HCT116 (cell line): ENCODE results near the gene OTOP3.

ENCODE experiments used
- CTCF ChIP-seq, 3 experiments: fragments of 200-600 bp in 1 of 3; sonication (generic) in 1 of 3; IDR thresholded peaks in 2 of 3; conservative IDR thresholded peaks in 1 of 3; 2 replicates each; pipeline ENCODE4 v1.5.1; 2012 to 2017; ENCODE audit warnings: low read depth in 2 of 3, low read length in 2 of 3, antibody characterized with exemption in 1 of 3, borderline replicate concordance in 1 of 3, control low read depth in 1 of 3, mild to moderate bottlenecking in 1 of 3, mixed read lengths in 1 of 3, mixed run types in 1 of 3, moderate library complexity in 1 of 3; ENCODE audit not compliant: insufficient read depth in 1 of 3
- EZH2phosphoT487 ChIP-seq: fragments of 200-600 bp; IDR thresholded peaks from 2 replicates; pipeline ENCODE4 v1.6.1; 2018; ENCODE audit warnings: antibody characterized with exemption, borderline replicate concordance
- JUND ChIP-seq: IDR thresholded peaks from 2 replicates; pipeline ENCODE4 v1.6.1; 2012
- POLR2A ChIP-seq: IDR thresholded peaks from 2 replicates; pipeline ENCODE4 v1.7.0; 2011; ENCODE audit warnings: borderline replicate concordance; ENCODE audit not compliant: insufficient read depth, insufficient read length; ENCODE audit errors: extremely low read depth
- RAD21 ChIP-seq: IDR thresholded peaks from 2 replicates; pipeline ENCODE4 v1.6.1; 2012; ENCODE audit warnings: low read depth, mild to moderate bottlenecking
- SP1 ChIP-seq: IDR thresholded peaks from 2 replicates; pipeline ENCODE4 v1.6.1; 2012; ENCODE audit warnings: low read depth

GRCh38 chr17:74949455-74950115, 13.9 kb downstream of the OTOP3 start:
- TF ChIP-seq POLR2A (no peak), JUND (no peak), CTCF (IDR thresholded peaks at IDR 0.05 in 2 of 3, conservative IDR thresholded peaks at IDR 0.05 in 1 of 3; ENCODE audit: borderline replicate concordance in 1 of 3, insufficient read depth in 1 of 3, low read depth in 2 of 3, low read length in 2 of 3) (no peak), SP1 (no peak), RAD21 (no peak), EZH2phosphoT487 (no peak)
